ENCODE results near the gene THAP9.

Gene THAP9

GRCh38 chr4:82965763-82966162 is 65.2 kb downstream of the THAP9 start:
- no peak for DNase-seq

GRCh38 chr4:82968972-82969371 is 68.4 kb downstream of the THAP9 start:
- no peak for DNase-seq

- DNase-seq: no peak
Observed at GRCh38 chr4:82969414-82969813, 68.9 kb downstream of the THAP9 start.
